Measurements from ENCODE around the gene ARL17B. TPM values are rescaled to one million over a fixed set of nuclear protein-coding genes. Genes with fewer than 3 reads are reported as not detected.
A peak's percentile ranks its signal among the peaks of the same experiment; 100 is the strongest.
"Not testable (repeated sequence)": the region's sequence is repeated elsewhere in the genome, so short reads cannot be mapped to it uniquely, and the experiment has no call there.

The ARL17B gene
- total and polyA plus RNA-seq, 2 of the 8 experiments (the other 6 are each of a cell fraction or from before 2014, with no cell fraction given): 5.4 to 21.6 TPM

GRCh38 chr17:46286764-46287221 is 74.8 kb downstream of the ARL17B start:
- H3K9me3 ChIP-seq (ENCODE audit: insufficient read depth in 2 of 2, low read depth in 1 of 2, low read length in 1 of 2); H4K8ac ChIP-seq (ENCODE audit: extremely low read depth, insufficient read depth, low read length); H2BK120ac ChIP-seq (replicated peaks; ENCODE audit: low read depth, low read length); H2BK12ac ChIP-seq (ENCODE audit: low read depth, low read length); H3K4me3 ChIP-seq (ENCODE audit: extremely low read depth in 1 of 4, insufficient read depth in 2 of 4, low read depth in 3 of 4, low read length in 4 of 4); H2BK20ac ChIP-seq (ENCODE audit: low read length); H3K79me1 ChIP-seq (ENCODE audit: low read depth, low read length); H3K4me1 ChIP-seq (replicated peaks in 1 of 4; ENCODE audit: control insufficient read depth in 3 of 4, insufficient read depth in 4 of 4, low read length in 3 of 4); H3K23ac ChIP-seq (ENCODE audit: insufficient read length); H4K20me1 ChIP-seq (replicated peaks in 1 of 2; ENCODE audit: control insufficient read depth in 1 of 2, insufficient read depth in 2 of 2, low read length in 2 of 2); H2AFZ ChIP-seq (ENCODE audit: low read length); H3K23me2 ChIP-seq (ENCODE audit: low read depth, low read length); H3K18ac ChIP-seq (ENCODE audit: extremely low read depth, low read length); H2BK5ac ChIP-seq (ENCODE audit: low read depth, low read length); H3K27me3 ChIP-seq (replicated peaks in 1 of 4; ENCODE audit: control insufficient read depth in 3 of 4, extremely low read depth in 1 of 4, insufficient read depth in 3 of 4, low read length in 3 of 4); H2AK5ac ChIP-seq (ENCODE audit: low read depth, low read length); H2BK15ac ChIP-seq (ENCODE audit: low read length); H3K36me3 ChIP-seq (ENCODE audit: control insufficient read depth in 2 of 4, insufficient read depth in 4 of 4, low read length in 3 of 4); H4K5ac ChIP-seq (ENCODE audit: insufficient read length, low read depth, low read length); H3K4me2 ChIP-seq (ENCODE audit: insufficient read depth in 1 of 2, low read depth in 2 of 2, low read length in 2 of 2); H3K9ac ChIP-seq (replicated peaks in 1 of 4; ENCODE audit: extremely low read depth in 1 of 4, low read depth in 3 of 4, low read length in 3 of 4); H3K4ac ChIP-seq (replicated peaks; ENCODE audit: insufficient read length, low read depth, low read length); H3K56ac ChIP-seq (replicated peaks; ENCODE audit: insufficient read length, low read depth, low read length); H4K91ac ChIP-seq (replicated peaks; ENCODE audit: insufficient read length, low read length); H3K14ac ChIP-seq (ENCODE audit: insufficient read length); H3K27ac ChIP-seq (ENCODE audit: low read depth, low read length): not testable (repeated sequence)
- ChIA-PET POLR2A (ENCODE audit: partially characterized antibody) (interaction anchor here (1.0 kb wide), 1 partner anchor 23 kb away, joined by 3 read pairs; no protein-coding TSS in a partner anchor), CTCF (ENCODE audit: partially characterized antibody) (interaction anchor here (0.7 to 3.1 kb wide), 18 partner anchors 9 to 699 kb away, joined by 3 to 30 read pairs (median 6); partner anchors contain the start of gene KANSL1)
- DNase-seq (ENCODE audit: low read depth in 1 of 2, low spot score in 2 of 2): peak in 1 of 2 experiments; percentile 71
- TF ChIP-seq, protein P1, sequence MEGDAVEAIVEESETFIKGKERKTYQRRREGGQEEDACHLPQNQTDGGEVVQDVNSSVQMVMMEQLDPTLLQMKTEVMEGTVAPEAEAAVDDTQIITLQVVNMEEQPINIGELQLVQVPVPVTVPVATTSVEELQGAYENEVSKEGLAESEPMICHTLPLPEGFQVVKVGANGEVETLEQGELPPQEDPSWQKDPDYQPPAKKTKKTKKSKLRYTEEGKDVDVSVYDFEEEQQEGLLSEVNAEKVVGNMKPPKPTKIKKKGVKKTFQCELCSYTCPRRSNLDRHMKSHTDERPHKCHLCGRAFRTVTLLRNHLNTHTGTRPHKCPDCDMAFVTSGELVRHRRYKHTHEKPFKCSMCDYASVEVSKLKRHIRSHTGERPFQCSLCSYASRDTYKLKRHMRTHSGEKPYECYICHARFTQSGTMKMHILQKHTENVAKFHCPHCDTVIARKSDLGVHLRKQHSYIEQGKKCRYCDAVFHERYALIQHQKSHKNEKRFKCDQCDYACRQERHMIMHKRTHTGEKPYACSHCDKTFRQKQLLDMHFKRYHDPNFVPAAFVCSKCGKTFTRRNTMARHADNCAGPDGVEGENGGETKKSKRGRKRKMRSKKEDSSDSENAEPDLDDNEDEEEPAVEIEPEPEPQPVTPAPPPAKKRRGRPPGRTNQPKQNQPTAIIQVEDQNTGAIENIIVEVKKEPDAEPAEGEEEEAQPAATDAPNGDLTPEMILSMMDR (IDR thresholded peaks at IDR 0.05; ENCODE audit: control extremely low read depth in 1 of 3, insufficient read depth in 1 of 3, low read depth in 1 of 3, low read length in 3 of 3): peak in 2 of 3 experiments; percentile 74 to 75; a peak in 3 of 4 replicates
- TF ChIP-seq POU5F1 (IDR thresholded peaks at IDR 0.05; ENCODE audit: low read depth, low read length): 0 out of 2 replicates have a peak, but pooled peaks have one; percentile 6
- TF ChIP-seq RAD21 (IDR thresholded peaks at IDR 0.05 in 1 of 2, conservative IDR thresholded peaks at IDR 0.05 in 1 of 2; ENCODE audit: low read depth in 2 of 2, low read length in 2 of 2): peak; percentile 71 to 72
- TF ChIP-seq TCF12 (IDR thresholded peaks at IDR 0.05; ENCODE audit: low read depth, low read length): 0 out of 2 replicates have a peak, but pooled peaks have one; percentile 55
- 32% methylated on average over 3 of the region's 3 CpGs; no CpG with 5 or more reads in 1 of the 2 experiments for WGBS, 2 experiments (ENCODE audit: extremely low coverage in 1 of 2, insufficient coverage in 1 of 2, insufficient read length in 1 of 2, insufficient replicate concordance in 2 of 2, low coverage in 1 of 2, low lambda C conversion rate in 2 of 2, missing lambda C conversion rate in 1 of 2)
- H3K79me2 ChIP-seq (ENCODE audit: control insufficient read depth in 1 of 2, insufficient read depth in 2 of 2, low read length in 2 of 2): peaks cover 0 to 12% of the 10 kb centered on the region in 2 experiments; a peak in 2 of 4 replicates
- peak; percentile 93 for FAIRE-seq
